ENCODE data around the gene AGAP4. TPM values are rescaled to one million over a fixed set of nuclear protein-coding genes. Genes with fewer than 3 reads are reported as not detected.
"Not testable (repeated sequence)": the region's sequence is repeated elsewhere in the genome, so short reads cannot be mapped to it uniquely, and the experiment has no call there.

The AGAP4 gene
- total RNA-seq, 1 experiment from 2014 or later = 20.4 TPM

DNA sequence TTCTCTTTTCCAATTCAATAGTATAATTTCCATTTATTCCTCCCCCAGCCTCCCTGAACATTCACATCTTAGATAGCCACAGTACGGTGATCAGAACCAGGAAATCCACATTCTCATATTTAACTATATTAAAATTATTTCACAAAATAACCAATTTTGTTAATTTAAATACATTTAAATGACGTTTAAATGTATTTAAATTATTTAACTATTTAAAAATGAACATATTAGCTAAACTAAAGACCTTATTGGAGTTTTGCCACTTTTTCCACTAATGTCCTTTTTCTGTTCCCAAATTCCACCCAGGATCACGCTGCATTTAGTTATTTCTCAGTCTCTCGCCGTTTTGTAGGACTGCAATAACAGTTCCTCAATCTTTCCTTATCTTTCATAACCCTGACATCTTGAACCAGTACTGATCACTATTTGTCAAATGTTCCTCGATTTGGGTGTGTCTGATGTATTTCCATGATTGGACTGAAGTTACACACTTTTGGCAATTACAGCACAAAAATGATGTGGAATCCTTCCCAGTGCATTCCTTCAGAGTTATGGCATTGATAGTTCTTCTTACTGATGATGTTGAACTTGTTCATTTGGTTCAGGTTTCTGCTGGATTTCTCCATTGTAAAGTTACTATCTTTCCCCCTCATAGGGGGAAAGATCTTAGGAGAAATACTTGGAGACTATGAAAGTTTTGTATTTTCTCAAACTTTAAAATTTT, 27.0 kb downstream of the AGAP4 start:
- H3K79me1 ChIP-seq (ENCODE audit: insufficient read depth, low read depth, low read length, poor library complexity, severe bottlenecking); H3K79me2 ChIP-seq (ENCODE audit: insufficient read depth, low read length); H3K27ac ChIP-seq (ENCODE audit: insufficient read length, low read depth, low read length); H3K14ac ChIP-seq (ENCODE audit: insufficient read depth, low read length); H2AK5ac ChIP-seq (ENCODE audit: insufficient read length, low read length); H3K36me3 Mint-ChIP-seq (ENCODE audit: insufficient read depth in 1 of 3, low read depth in 3 of 3); H3K27ac Mint-ChIP-seq; H3K23ac ChIP-seq (ENCODE audit: insufficient read length, low read depth, low read length); H2BK15ac ChIP-seq (ENCODE audit: low read depth, low read length); H4K20me1 ChIP-seq (ENCODE audit: control insufficient read depth, insufficient read depth, insufficient read length); DNase-seq; H3K9ac ChIP-seq (ENCODE audit: extremely low read depth, insufficient read length, low read length); H4K8ac ChIP-seq (replicated peaks; ENCODE audit: insufficient read length, low read depth, low read length); H3K4me2 ChIP-seq (ENCODE audit: insufficient read depth, insufficient read length, low read length); H4K91ac ChIP-seq (ENCODE audit: insufficient read length, low read depth, low read length); H3K27me3 ChIP-seq (ENCODE audit: insufficient read depth, low read length); H2AFZ ChIP-seq (ENCODE audit: low read length); H3K27me3 Mint-ChIP-seq (ENCODE audit: low read depth); H3K56ac ChIP-seq (ENCODE audit: insufficient read length, low read depth, low read length); H3K4me3 Mint-ChIP-seq; H3K23me2 ChIP-seq (ENCODE audit: insufficient read length, low read depth, low read length, poor library complexity, severe bottlenecking); H3K4ac ChIP-seq (ENCODE audit: low read depth, low read length); H2BK20ac ChIP-seq (ENCODE audit: low read depth, low read length, poor library complexity, severe bottlenecking); H3K18ac ChIP-seq (ENCODE audit: insufficient read length, low read depth, low read length); H2BK5ac ChIP-seq (ENCODE audit: insufficient read length, low read length); H3K4me1 Mint-ChIP-seq; H3T11ph ChIP-seq (ENCODE audit: low read length); H3K9me3 ChIP-seq (ENCODE audit: control insufficient read depth, low read depth, low read length); H4K5ac ChIP-seq (ENCODE audit: insufficient read length, low read depth, low read length); H2BK12ac ChIP-seq (ENCODE audit: insufficient read length, low read depth, low read length); H2BK120ac ChIP-seq (ENCODE audit: low read depth, low read length, poor library complexity, severe bottlenecking); H3K4me1 ChIP-seq (ENCODE audit: insufficient read depth, low read length): not testable (repeated sequence)
- peaks cover 12 to 14% of the 10 kb centered on the region in 2 experiments; a peak in 4 of 5 replicates for H3K9me3 Mint-ChIP-seq
- no CpG with 5 or more reads among the region's 6 CpGs for WGBS (ENCODE audit: extremely low coverage, insufficient read length, low lambda C conversion rate)

Data from H9 (cell line).